HG02678 (cell line): Measurements from ENCODE around the gene TTC28.

Experiments used
- ATAC-seq: cut with Tn5 transposase; IDR thresholded peaks from one replicate; pipeline ENCODE4 v1.9.1; 2021; ENCODE audit warnings: mild to moderate bottlenecking, moderate library complexity; ENCODE audit not compliant: unreplicated experiment

TTC28 gene

DNA sequence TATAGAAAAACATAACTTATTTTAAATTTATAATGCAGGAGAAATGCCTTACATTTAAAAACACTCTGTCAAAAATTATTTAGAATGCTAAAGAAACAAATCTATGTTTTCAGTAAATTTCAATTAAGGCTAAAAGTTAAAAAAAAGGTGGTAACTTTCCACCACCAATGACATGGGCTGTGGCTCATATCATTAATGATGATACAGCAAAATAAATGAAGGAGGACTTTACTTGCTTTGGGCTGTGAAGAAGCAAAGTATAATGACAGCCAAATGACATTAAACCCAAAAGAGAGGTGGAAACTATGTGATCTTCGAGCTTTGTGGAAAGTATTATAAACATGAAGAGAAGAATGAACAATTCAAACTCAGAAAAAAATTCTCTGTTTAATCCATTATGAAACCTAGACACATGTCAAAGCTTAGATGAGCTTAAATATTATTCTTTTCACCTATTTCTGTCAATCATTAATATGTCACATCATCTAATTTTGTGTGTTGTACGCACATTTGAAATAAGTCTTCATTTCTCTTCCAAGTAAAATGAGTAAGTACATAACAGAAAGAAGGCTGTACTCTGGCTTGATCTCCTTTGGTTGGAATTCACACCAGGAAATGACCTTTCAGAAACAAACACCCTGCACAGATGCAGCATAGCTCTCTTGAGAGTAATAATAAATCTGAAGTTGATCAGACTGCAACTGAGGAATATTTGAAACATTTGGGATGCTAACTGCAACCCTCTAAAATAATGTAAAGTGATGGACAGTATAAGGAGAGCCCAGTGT lies 265.8 kb downstream of the TTC28 start:
- no peak for ATAC-seq

DNA sequence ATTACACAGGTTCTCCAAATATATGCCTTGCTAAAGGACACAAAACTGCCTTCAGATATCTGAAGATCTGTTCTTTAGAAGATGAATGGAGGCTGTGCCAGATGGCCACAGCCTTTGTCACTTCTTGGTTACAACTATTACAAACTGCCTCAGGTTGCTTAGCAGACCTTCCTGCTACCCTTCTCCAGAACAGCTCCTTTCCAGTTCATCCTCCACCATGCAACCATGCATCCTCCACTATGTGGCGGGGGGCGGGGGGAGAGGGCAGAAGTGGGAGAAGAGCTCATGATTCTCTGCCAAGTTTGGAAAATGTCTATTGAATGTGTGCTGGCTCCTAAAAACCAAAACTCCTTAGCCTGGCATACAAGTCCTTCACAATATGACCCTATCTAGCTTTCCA lies 267.5 kb downstream of the TTC28 start:
- no peak for ATAC-seq

DNA sequence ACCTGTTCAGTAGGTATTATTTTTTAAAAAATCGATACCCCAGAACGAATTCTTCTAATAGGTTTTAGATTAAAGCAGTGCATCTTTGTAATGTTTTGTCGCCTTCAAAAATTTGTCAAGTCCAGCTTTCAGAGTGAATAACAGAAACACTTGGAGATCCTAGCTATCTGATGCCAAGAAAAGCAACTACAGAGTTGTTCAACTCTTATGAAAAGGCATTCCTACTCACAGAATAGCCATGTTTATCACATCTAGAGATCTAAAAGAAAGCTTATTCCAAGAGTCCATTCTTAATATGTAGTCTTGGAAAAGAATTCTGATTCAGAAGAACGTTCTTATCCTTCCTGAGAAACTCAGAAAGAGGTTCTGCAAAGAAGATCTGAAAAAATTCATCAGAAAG lies 268.5 kb downstream of the TTC28 start:
- no peak for ATAC-seq

DNA sequence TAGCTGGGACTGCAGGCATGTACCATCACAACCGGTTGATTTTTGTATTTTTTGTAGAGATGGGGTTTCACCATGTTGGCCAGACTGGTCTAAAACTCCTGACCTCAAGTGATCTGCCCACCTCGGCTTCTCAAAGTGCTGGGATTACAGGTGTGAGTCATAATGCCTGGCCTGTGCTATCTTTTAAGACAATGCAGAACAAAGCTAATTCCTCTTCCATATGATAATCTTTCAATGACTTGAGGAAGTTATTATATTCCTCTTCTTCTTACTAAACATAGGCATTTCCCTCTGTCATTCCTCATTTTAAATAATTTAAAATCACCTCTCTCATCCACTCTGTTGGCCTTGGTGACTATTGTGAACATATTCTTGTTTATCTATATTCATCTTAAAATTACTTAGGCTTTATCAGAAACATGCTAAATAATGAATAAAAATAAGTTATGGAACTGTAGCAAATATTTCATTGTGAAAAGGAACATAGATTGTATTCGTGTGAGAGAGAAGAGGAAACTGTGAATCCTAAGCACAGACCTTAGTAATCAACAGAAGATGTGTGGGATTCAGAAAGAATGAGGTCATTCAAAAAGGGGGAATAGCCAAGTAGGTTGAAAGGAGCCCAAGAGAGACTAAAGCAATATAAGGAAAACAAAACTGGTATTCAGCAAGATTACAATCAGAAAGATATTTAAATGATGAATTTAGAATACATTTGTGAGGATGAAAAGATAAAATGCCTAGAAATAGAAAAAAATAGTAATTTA lies 269.4 kb downstream of the TTC28 start:
- ATAC-seq = no peak

DNA sequence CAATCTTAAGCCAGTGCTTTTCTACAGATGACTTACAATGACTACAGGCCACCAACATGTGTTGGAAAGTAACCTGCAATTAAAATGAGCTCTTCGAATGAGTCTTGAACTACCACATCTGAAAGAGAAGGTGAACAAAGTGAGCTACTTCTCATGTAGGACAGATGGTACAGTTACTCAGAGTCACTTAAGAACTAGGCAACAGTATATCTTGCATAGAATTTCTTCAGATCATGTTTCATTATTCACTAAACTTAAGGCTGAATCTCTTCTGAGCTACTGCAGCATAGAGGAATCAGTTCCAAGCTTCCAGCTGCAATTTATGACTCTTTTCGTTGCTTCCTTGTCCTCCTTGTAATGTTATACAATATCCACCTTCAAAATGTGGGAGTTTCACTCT lies 270.9 kb downstream of the TTC28 start:
- ATAC-seq = no peak

DNA sequence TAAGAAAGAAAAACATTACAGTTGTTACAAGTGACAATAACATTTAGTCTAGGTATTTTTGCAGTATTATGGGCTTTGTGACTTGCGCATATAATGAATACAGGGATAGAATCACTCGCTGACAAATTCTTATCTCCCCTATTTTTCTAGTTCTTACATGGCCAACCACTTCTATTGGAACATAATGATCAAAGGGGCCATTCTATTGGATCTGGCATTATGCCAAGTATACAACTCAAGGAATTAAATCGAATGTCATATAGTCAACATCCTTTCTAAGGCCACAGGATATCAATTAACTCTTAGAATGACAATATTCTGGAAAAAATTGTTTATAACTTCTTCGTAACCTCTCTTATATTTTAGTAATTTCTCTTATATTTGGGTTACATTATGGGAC lies 272.0 kb downstream of the TTC28 start:
- no peak for ATAC-seq

DNA sequence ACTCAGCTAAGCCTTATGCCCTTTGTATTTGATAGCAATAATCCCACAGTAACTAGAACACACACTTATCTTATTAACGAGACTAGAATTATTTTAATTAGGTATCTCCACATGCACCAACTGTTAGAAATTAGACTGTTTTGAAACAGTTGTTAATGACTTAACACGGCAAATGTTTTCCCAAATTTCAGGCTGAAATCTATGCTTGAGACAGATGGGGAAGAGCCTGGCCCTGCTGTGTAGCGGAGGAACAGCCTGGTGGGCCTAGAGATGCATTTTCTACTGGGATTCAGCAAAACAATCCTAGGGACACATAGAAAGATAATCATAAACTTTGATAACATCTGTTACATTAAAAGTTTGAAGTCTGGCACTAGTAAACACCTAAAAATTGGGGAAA lies 273.4 kb downstream of the TTC28 start:
- ATAC-seq = no peak

DNA sequence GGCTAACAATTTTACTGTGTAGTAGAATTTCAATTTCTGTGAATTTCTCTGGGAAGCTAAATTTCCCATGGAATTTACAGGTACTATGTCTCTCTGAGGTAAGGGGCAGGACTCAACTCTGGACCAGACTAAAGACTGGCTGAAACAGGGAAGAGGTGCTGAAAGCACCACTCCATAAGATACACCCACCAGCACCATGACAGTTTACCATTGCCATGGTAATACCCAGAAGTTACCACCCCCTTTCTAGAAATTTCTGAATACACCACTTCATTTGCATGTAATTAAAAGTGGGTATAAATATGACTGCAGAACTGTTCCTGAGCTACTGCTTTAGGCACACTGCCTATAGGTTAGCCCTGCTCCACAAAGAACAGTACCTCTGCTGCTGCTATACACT lies 274.1 kb downstream of the TTC28 start:
- ATAC-seq = no peak

DNA sequence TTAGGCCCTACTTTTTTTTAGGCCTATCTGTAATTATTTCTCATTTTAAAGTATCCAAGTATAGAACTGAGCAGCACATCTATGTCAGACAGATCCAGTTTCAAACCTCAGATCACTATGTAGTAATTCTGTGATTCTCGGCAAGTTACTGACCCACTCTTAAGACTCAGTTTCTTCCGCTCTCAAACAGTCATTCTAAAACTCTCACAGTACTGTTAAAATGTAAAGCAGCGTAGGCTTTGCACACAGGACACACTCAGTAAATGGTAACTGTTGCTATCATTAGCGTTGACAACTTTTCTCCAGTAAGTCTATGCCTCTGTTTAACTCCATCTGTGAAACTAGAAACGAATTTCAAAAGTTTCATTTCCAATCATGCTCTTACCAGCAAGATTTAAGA lies 277.1 kb downstream of the TTC28 start:
- no peak for ATAC-seq

DNA sequence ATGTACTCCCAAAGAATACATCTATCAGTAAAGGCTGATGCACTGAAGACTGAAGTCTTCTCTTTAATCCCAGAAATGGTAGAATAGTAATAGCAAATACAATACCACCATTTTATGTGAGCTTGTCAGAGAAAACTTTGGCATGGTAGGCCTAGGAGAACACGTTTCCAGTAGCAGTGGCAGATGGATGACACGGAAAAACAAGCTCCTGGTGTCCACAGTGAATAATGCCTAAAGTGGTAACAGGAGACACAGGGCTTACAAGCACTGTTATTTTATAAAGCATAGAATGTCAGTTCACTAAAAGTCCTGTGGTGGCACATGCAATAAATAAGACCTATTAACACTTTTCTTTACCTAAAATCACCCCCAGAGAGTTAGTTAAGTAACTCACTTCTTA lies 277.6 kb downstream of the TTC28 start:
- no peak for ATAC-seq

DNA sequence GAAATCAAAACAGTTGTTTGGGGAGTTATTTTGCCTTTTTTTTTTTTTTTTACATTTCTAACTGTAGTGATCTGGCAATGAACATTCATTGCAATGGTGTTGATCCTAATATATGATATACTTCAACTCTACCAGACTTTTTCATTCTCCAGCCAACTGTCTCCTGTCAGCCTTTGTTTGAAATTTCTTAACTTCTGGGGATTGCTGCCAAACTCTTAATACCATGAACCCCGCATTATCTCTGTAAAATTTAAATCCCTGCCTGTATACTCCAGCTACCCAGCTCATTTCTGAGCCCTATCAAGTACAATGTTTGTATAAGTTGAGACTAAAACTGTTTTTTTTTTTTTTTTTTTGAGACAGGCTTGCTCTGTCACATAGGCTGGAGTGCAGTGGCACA lies 280.7 kb downstream of the TTC28 start:
- no peak for ATAC-seq

DNA sequence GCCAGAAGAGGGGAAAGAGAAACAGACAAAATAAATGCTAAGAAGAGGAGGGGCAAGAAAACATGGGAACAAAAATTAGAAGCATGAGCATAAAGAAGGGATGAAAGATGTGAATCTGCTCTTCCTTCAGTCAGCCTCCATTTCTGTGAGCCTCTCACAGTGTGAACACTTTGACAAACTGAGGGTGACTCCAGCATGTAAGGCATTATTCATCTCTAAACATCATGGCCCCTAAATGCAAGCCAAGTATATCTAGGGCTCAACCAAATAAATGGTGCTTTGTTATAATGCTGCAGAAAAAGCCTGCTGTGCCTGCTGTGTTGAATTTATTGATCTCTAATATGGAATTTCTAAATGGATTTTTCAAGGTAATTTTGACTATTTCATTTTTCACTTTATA lies 281.3 kb downstream of the TTC28 start:
- ATAC-seq = no peak

DNA sequence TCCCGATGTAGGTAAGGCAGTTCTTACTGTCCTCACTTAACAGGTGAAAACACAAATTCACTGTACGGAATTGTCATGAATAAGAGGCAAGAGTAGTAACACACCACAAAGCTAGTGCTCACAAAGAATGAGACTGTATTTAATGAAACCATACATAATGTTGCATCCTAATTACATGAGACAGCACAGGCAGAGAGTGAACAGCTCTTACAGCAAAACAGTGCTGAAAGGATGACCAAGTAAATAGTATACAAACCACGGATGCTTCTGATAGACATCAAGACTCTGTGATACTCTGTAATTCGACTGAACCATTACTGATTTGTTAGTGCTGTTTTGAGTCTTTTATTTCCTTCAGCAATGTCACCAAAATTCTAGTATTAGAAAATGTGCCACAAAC lies 282.3 kb downstream of the TTC28 start:
- ATAC-seq = no peak

DNA sequence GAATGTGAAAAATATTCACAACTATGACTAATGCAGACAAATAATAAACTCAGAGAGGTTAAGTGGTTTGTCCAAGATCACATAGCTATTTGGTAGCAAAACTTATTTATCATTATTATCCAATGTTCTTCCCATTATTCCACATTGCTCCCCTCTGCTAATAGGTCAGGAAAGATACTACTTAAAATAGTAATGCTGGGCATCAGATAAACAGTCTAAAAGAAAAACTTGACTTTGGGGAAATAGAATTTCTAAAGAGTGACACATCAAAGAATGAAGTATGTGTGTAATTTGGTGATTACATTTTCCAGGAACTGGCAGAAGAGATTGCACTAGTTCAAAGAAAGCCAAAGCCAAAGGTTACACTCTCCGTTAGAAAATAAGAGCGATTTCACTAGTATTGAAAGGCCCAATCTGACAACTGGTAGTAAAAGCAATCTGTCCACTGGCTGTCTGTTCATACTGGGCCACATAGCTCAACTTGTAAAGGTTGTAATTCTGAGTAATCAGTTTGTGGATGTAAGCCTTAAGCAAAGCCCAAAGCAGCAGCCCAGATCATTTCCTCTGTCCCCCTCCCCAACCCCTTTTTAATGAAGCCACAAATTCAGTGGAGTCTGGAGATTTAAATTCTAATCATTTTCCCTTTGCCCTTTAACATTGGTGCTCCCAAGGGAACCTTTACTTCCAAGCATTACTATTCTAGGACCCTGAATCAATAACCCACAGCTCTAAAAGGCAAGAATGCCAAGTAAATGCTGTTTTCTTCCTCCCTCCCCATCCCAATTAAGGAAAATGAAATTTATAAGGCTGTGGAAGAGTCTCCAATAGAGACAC lies 283.5 kb downstream of the TTC28 start:
- ATAC-seq = no peak

DNA sequence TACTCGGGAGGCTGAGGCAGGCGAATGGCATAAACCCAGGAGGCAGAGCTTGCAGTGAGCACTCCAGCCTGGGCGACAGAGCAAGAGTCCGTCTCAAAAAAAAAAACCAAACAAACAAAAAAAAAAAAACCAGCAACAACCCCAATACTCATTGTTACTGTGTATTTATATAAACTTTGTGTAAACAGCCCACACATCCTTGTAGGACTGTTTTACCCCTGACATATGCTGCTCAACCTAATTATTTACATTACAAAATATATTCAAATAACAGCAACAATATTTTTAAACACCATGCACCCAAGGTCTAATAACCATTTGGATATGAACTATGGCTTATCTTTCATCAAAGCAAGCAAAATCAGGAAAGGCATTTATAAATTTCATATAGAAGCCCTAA lies 284.1 kb downstream of the TTC28 start:
- ATAC-seq = no peak

DNA sequence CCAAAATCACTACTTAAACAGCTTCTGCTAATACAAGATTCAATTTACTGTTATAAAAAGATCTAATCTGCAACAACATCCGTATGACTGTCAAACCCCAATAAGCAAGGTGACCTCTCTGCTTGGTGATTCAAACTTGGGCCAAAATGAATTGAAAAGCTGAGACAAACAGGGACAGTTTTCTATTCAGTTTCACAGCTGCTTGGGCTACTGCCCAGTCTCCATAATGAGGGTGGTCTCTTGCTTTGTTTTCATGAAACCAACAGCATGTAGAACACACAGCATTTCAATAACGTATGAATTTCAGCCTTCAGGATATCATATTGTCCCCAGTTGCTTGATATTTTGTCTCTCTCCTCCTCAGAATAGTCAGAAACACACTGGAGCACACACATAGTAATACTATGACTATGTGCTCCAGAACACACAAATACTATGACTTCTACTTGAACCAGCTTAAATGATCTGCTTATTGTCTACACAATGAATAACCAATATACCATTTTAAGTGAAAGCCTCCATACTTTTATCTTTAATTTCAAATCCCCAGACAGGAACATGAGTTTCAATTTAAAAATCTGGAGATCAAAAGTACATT lies 285.0 kb downstream of the TTC28 start:
- ATAC-seq = no peak

DNA sequence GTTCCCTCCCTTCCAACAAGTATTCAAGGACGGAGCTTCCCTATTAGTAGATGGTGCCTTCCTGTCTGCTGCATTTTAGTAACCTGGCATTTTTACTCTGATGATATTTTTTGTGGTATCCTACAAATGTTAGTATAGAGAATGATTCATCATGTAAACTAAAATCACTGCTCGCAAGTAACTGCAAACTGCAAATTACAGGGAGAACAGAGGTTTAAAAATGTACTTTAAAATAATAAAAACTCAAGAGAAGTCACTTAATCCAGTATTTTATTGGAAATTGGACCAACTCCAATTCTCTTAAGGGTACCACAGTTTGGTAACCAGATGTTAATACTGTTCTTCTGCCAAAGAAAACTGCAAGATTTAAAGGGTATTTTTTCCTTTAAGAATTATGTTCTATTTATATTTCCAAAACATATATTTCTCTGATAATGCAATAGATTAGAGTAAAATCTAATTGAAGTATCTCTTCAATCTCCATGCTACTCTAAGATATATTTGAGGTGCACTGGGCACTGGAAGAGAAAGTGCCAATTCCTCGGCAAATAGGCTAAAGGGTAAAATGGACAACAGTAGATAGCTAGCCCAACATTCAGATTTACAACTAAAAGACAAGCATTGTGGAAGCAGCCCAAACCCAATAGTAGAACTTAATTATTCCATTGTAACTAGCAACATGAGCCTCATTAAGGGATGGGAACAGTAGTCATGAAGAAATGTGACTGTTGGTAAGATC lies 298.0 kb downstream of the TTC28 start:
- ATAC-seq = no peak

DNA sequence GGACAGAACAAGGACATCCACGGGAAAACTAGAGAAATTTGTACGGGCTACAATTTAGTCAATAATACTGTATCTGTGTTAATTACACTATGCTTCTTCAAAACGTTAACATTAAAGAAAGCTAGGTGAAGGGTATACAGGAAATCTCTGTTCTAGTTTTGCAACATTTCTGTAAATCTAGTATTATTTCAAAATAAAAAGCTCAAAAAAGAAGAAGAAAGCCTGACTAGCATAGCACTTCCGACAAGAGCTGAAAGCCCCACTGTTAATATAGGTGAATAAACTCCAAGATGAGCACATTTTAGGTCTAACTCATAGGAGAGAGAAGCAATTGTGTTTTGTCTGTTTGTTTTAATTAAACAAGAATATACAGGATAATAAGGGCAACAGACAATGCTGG lies 299.7 kb downstream of the TTC28 start:
- ATAC-seq = no peak

DNA sequence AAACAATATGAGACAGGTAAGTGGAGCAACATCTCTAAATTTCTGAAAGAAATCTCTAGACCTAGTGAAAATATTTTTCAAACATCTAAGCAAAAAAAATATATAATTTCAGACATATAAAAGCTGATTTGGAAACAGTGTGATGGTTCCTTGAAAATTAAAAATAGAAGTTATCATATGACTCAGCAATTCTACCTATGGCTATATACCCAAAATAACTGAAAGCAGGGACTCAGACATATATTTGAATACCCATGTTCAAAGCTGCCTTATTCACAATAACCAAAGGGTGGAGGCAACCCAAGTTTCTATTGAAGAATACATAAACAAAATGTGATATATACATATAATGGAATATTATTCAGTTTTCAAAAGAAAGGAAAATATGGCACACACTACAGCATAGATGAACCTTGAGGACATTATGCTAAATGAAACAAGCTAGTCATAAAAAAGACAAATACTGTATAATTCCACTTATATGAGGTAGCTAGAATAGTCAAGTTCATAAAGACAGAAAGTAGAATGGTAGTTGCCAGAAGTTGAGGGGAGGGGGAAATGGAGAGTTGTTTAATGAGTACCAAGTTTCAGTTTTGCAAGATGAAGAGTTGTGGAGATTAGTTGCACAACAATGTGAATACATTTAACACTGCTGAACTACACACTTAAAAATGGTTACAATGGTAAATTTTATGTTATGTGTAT lies 300.4 kb downstream of the TTC28 start:
- ATAC-seq = no peak
